Stimulated activated naive CD8-positive, alpha-beta T cell treated with anti-CD3 and anti-CD28 coated beads, Interleukin-15, Interleukin-2, amounts not matched to agents 100 ng/mL and 50 ng/mL, for 24 hours (primary cell): ENCODE data around the gene NHERF1.

Experiments
- H3K27ac Mint-ChIP-seq: one replicate; pipeline ENCODE4 v1.8.0; 2021; ENCODE audit warnings: mild to moderate bottlenecking, mixed read lengths
- H3K27me3 Mint-ChIP-seq: one replicate; pipeline ENCODE4 v1.8.0; 2021; ENCODE audit warnings: mixed read lengths
- H3K36me3 Mint-ChIP-seq: one replicate; pipeline ENCODE4 v1.8.0; 2021; ENCODE audit warnings: low read depth, mixed read lengths
- H3K4me1 Mint-ChIP-seq: one replicate; pipeline ENCODE4 v1.8.0; 2021; ENCODE audit warnings: low read depth, mixed read lengths
- H3K4me3 Mint-ChIP-seq: one replicate; pipeline ENCODE4 v1.8.0; 2021; ENCODE audit warnings: mild to moderate bottlenecking, mixed read lengths
- H3K9me3 Mint-ChIP-seq: one replicate; pipeline ENCODE4 v1.8.0; 2021; ENCODE audit warnings: mixed read lengths

NHERF1 gene

GRCh38 chr17:74790161-74791058 is 42.0 kb downstream of the NHERF1 start:
- Mint-ChIP-seq H3K36me3 (peaks cover 31% of the 10 kb centered on the region), H3K27ac (no peak overlapping the region), H3K4me3 (no peak overlapping the region)

GRCh38 chr17:74792586-74793105 is 44.2 kb downstream of the NHERF1 start:
- H3K27me3 Mint-ChIP-seq, result no peaks in the 10 kb centered on the region
- peaks cover 37% of the 10 kb centered on the region for H3K36me3 Mint-ChIP-seq
- H3K9me3 Mint-ChIP-seq, result no peaks in the 10 kb centered on the region
- H3K4me3 Mint-ChIP-seq, result no peak overlapping the region
- H3K4me1 Mint-ChIP-seq, result peaks cover 7% of the 10 kb centered on the region
- H3K27ac Mint-ChIP-seq, result no peak overlapping the region

More at GRCh38 chr17:74790161-74791058, 42.0 kb downstream of the NHERF1 start:
- no peaks in the 10 kb centered on the region for H3K27me3 Mint-ChIP-seq
- H3K4me1 Mint-ChIP-seq, result peaks cover 20% of the 10 kb centered on the region
- no peaks in the 10 kb centered on the region for H3K9me3 Mint-ChIP-seq

GRCh38 chr17:74795327-74796020 is 47.0 kb downstream of the NHERF1 start:
- H3K9me3 Mint-ChIP-seq, result no peaks in the 10 kb centered on the region
- H3K27me3 Mint-ChIP-seq, result no peaks in the 10 kb centered on the region
- H3K4me1 Mint-ChIP-seq, result peaks cover 5% of the 10 kb centered on the region
- no peak overlapping the region for H3K27ac Mint-ChIP-seq
- peaks cover 24% of the 10 kb centered on the region for H3K36me3 Mint-ChIP-seq
- H3K4me3 Mint-ChIP-seq, result no peak overlapping the region

GRCh38 chr17:74796211-74796610 is 47.8 kb downstream of the NHERF1 start:
- no peaks in the 10 kb centered on the region for H3K4me1 Mint-ChIP-seq
- H3K9me3 Mint-ChIP-seq, result no peaks in the 10 kb centered on the region
- H3K36me3 Mint-ChIP-seq, result peaks cover 25% of the 10 kb centered on the region
- H3K4me3 Mint-ChIP-seq, result no peak overlapping the region
- no peak overlapping the region for H3K27ac Mint-ChIP-seq
- no peaks in the 10 kb centered on the region for H3K27me3 Mint-ChIP-seq

- Mint-ChIP-seq H3K9me3 (no peaks in the 10 kb centered on the region), H3K4me1 (no peaks in the 10 kb centered on the region), H3K4me3 (no peak overlapping the region), H3K27me3 (no peaks in the 10 kb centered on the region), H3K36me3 (peaks cover 26% of the 10 kb centered on the region), H3K27ac (no peak overlapping the region)
These were observed 48.4 kb downstream of the NHERF1 start for GRCh38 chr17:74796866-74797265.

- Mint-ChIP-seq H3K9me3 (no peaks in the 10 kb centered on the region), H3K27me3 (no peaks in the 10 kb centered on the region), H3K27ac (no peak overlapping the region), H3K36me3 (peaks cover 26% of the 10 kb centered on the region), H3K4me1 (no peaks in the 10 kb centered on the region), H3K4me3 (no peak overlapping the region)
These were observed 49.4 kb downstream of the NHERF1 start for GRCh38 chr17:74797824-74798223.

- Mint-ChIP-seq H3K27ac (no peak overlapping the region), H3K27me3 (no peaks in the 10 kb centered on the region), H3K4me3 (no peak overlapping the region), H3K4me1 (no peaks in the 10 kb centered on the region), H3K9me3 (no peaks in the 10 kb centered on the region), H3K36me3 (peaks cover 26% of the 10 kb centered on the region)
These were observed 49.8 kb downstream of the NHERF1 start for GRCh38 chr17:74798239-74798707.

- Mint-ChIP-seq H3K36me3 (peaks cover 29% of the 10 kb centered on the region), H3K4me3 (no peak overlapping the region), H3K27ac (no peak overlapping the region), H3K9me3 (no peaks in the 10 kb centered on the region), H3K27me3 (no peaks in the 10 kb centered on the region), H3K4me1 (no peaks in the 10 kb centered on the region)
These were observed 50.7 kb downstream of the NHERF1 start for GRCh38 chr17:74799097-74799496.

- Mint-ChIP-seq H3K4me3 (no peak overlapping the region), H3K9me3 (no peaks in the 10 kb centered on the region), H3K27ac (no peak overlapping the region), H3K27me3 (no peaks in the 10 kb centered on the region), H3K36me3 (peaks cover 28% of the 10 kb centered on the region), H3K4me1 (no peaks in the 10 kb centered on the region)
These were observed 52.1 kb downstream of the NHERF1 start for GRCh38 chr17:74800531-74800930.

GRCh38 chr17:74801896-74802295 is 53.5 kb downstream of the NHERF1 start:
- no peak overlapping the region for H3K4me3 Mint-ChIP-seq
- no peak overlapping the region for H3K27ac Mint-ChIP-seq
- no peaks in the 10 kb centered on the region for H3K27me3 Mint-ChIP-seq
- H3K4me1 Mint-ChIP-seq, result no peaks in the 10 kb centered on the region
- peaks cover 18% of the 10 kb centered on the region for H3K36me3 Mint-ChIP-seq
- no peaks in the 10 kb centered on the region for H3K9me3 Mint-ChIP-seq

- Mint-ChIP-seq H3K9me3 (no peaks in the 10 kb centered on the region), H3K36me3 (peaks cover 18% of the 10 kb centered on the region), H3K27me3 (no peaks in the 10 kb centered on the region), H3K4me1 (no peaks in the 10 kb centered on the region), H3K4me3 (no peak overlapping the region), H3K27ac (no peak overlapping the region)
These were observed 55.0 kb downstream of the NHERF1 start for GRCh38 chr17:74803388-74803930.

GRCh38 chr17:74803971-74804370 is 55.5 kb downstream of the NHERF1 start:
- Mint-ChIP-seq H3K9me3 (no peaks in the 10 kb centered on the region), H3K4me3 (no peak overlapping the region), H3K36me3 (peaks cover 15% of the 10 kb centered on the region), H3K27ac (no peak overlapping the region), H3K27me3 (no peaks in the 10 kb centered on the region), H3K4me1 (no peaks in the 10 kb centered on the region)

GRCh38 chr17:74804683-74805082 is 56.3 kb downstream of the NHERF1 start:
- no peaks in the 10 kb centered on the region for H3K27me3 Mint-ChIP-seq
- H3K4me1 Mint-ChIP-seq, result no peaks in the 10 kb centered on the region
- no peak overlapping the region for H3K4me3 Mint-ChIP-seq
- no peak overlapping the region for H3K27ac Mint-ChIP-seq
- H3K36me3 Mint-ChIP-seq, result peaks cover 12% of the 10 kb centered on the region
- H3K9me3 Mint-ChIP-seq, result no peaks in the 10 kb centered on the region

GRCh38 chr17:74805591-74805991 is 57.2 kb downstream of the NHERF1 start:
- Mint-ChIP-seq H3K36me3 (peaks cover 17% of the 10 kb centered on the region), H3K27ac (no peak overlapping the region), H3K9me3 (no peaks in the 10 kb centered on the region), H3K4me3 (no peak overlapping the region), H3K4me1 (no peaks in the 10 kb centered on the region), H3K27me3 (no peaks in the 10 kb centered on the region)

- Mint-ChIP-seq H3K27me3 (no peaks in the 10 kb centered on the region), H3K4me3 (no peak overlapping the region), H3K27ac (no peak overlapping the region), H3K9me3 (no peaks in the 10 kb centered on the region), H3K4me1 (no peaks in the 10 kb centered on the region), H3K36me3 (peaks cover 16% of the 10 kb centered on the region)
These were observed 57.9 kb downstream of the NHERF1 start for GRCh38 chr17:74806334-74806733.
